MCF 10A (cell line): ENCODE measurements around the gene C17orf113. TPM values are rescaled to one million over a fixed set of nuclear protein-coding genes. Genes with fewer than 3 reads are reported as not detected.

Experiments
- BruUV-seq: library from RNA; stranded (reverse); fragments of 400-500 nt; replicated peaks from 2 replicates; lab custom pipeline; 2021; lab: Mats Ljungman, UMichigan
- CTCF ChIA-PET: fragments of 300-600 bp; sonication (Branson Sonifier 250); formaldehyde crosslinking; extraction: SDS; loops from one replicate; lab custom pipeline; 2021; ENCODE audit warnings: antibody characterized with exemption, inconsistent platforms; lab: Yijun Ruan, JAX
- POLR2A ChIA-PET: fragments of 300-600, 350-650 bp; sonication (Branson Sonifier 250); formaldehyde crosslinking; extraction: SDS; loops from one replicate; lab custom pipeline; 2020; ENCODE audit warnings: antibody characterized with exemption, inconsistent platforms; lab: Yijun Ruan, JAX
- DNase-seq: peaks from one replicate; pipeline ENCODE4 v3.0.0-alpha.2; 2018; ENCODE audit not compliant: unreplicated experiment
- H3K27ac Mint-ChIP-seq: one replicate; pipeline ENCODE4 v1.8.0; 2022; ENCODE audit warnings: mild to moderate bottlenecking, low read depth, mixed read lengths; ENCODE audit not compliant: unreplicated experiment
- H3K27me3 Mint-ChIP-seq: one replicate; pipeline ENCODE4 v1.8.0; 2022; ENCODE audit warnings: mixed read lengths; ENCODE audit not compliant: insufficient read depth, unreplicated experiment
- H3K36me3 Mint-ChIP-seq: one replicate; pipeline ENCODE4 v1.8.0; 2022; ENCODE audit warnings: mild to moderate bottlenecking, moderate library complexity, mixed read lengths; ENCODE audit not compliant: insufficient read depth, unreplicated experiment
- H3K4me1 Mint-ChIP-seq: one replicate; pipeline ENCODE4 v1.8.0; 2022; ENCODE audit warnings: mixed read lengths; ENCODE audit not compliant: insufficient read depth, unreplicated experiment
- H3K4me3 Mint-ChIP-seq: one replicate; pipeline ENCODE4 v1.8.0; 2022; ENCODE audit warnings: mild to moderate bottlenecking, moderate library complexity, mixed read lengths; ENCODE audit not compliant: unreplicated experiment
- H3K9me3 Mint-ChIP-seq: one replicate; pipeline ENCODE4 v1.8.0; 2022; ENCODE audit warnings: mixed read lengths; ENCODE audit not compliant: unreplicated experiment
- CTCF ChIP-seq: fragments of 200-600 bp; IDR thresholded peaks from one replicate; pipeline ENCODE4 v1.8.0; 2022; ENCODE audit warnings: antibody characterized with exemption, mild to moderate bottlenecking; ENCODE audit not compliant: unreplicated experiment
- intact Hi-C: fragments of 100-400 bp; cut with micrococcal nuclease; formaldehyde crosslinking; loops from 2 replicates; pipeline ENCODE4 v1.14.1; 2022
- total RNA-seq: library from RNA; stranded (reverse); gene quantifications from 2 replicates; pipeline ENCODE4 v1.2.3, GENCODE V29; 2022

The C17orf113 gene
- total RNA-seq, 1 experiment from 2014 or later: 0.72 TPM

DNA sequence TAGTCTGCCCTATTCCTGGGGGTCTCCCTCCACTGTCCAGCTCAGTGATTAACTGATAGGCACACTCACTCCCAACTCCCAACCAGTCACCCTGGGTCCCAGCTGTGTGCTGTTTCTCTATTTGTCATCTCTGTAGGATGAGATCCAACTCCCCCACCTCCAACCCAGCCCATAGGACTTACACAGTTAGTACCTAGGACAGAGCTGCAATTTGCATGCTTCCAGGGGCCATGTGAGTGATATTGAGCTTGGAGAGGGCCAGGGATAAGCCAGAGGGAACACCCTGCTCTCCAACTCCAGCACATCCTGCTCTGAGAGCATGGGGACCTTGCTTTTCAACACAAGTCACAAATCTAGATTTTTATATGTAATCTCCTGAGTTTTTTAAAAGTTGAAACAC is 8.8 kb downstream of the C17orf113 start:
- CTCF ChIA-PET: interaction anchor here (0.7 to 3.9 kb wide), 3 partner anchors 16 to 67 kb away, joined by 3 to 22 read pairs (median 9); no protein-coding TSS in a partner anchor
- Mint-ChIP-seq H3K4me3 (no peak overlapping the region), H3K27me3 (no peaks in the 10 kb centered on the region), H3K9me3 (no peaks in the 10 kb centered on the region), H3K27ac (no peak overlapping the region), H3K36me3 (no peaks in the 10 kb centered on the region), H3K4me1 (no peaks in the 10 kb centered on the region)
- intact Hi-C loops: no loop called here
- POLR2A ChIA-PET: interaction anchor here (0.7 to 1.1 kb wide), 2 partner anchors 37 to 76 kb away, joined by 3 read pairs; no protein-coding TSS in a partner anchor
- no peak for TF ChIP-seq CTCF
- no TSS peak for BruUV-seq
- DNase-seq: no peak

DNA sequence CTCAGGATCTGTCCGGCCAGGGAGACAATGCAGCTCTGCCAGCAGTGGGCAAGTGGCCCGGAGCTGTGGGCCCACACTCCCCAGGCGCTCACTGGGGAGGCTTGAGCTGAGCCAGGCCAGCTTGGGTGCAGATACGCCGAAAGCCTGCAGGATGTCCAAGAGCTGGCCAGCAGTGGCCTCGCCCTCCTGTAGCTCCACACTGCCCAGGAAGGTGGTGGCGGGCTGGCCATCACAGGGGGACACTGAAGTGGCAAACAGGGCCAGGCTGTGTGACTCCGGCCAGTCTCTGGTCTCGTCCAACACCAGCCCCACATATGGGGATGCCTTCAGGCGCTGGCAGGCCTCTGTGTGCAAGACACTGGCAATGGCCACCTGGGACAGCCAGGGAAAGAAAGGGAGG is 9.6 kb downstream of the C17orf113 start:
- no TSS peak for BruUV-seq
- ChIA-PET CTCF (interaction anchor here (0.7 to 3.9 kb wide), 4 partner anchors 11 to 68 kb away, joined by 3 to 22 read pairs (median 8); no protein-coding TSS in a partner anchor), POLR2A (interaction anchor here (0.6 to 1.2 kb wide), 3 partner anchors 10 to 352 kb away, joined by 3 read pairs; no protein-coding TSS in a partner anchor)
- Mint-ChIP-seq H3K9me3 (no peaks in the 10 kb centered on the region), H3K4me1 (no peaks in the 10 kb centered on the region), H3K36me3 (no peaks in the 10 kb centered on the region), H3K27me3 (no peaks in the 10 kb centered on the region), H3K27ac (no peak overlapping the region), H3K4me3 (no peak overlapping the region)
- no peak for DNase-seq
- intact Hi-C loops: no loop called here
- no peak for TF ChIP-seq CTCF

DNA sequence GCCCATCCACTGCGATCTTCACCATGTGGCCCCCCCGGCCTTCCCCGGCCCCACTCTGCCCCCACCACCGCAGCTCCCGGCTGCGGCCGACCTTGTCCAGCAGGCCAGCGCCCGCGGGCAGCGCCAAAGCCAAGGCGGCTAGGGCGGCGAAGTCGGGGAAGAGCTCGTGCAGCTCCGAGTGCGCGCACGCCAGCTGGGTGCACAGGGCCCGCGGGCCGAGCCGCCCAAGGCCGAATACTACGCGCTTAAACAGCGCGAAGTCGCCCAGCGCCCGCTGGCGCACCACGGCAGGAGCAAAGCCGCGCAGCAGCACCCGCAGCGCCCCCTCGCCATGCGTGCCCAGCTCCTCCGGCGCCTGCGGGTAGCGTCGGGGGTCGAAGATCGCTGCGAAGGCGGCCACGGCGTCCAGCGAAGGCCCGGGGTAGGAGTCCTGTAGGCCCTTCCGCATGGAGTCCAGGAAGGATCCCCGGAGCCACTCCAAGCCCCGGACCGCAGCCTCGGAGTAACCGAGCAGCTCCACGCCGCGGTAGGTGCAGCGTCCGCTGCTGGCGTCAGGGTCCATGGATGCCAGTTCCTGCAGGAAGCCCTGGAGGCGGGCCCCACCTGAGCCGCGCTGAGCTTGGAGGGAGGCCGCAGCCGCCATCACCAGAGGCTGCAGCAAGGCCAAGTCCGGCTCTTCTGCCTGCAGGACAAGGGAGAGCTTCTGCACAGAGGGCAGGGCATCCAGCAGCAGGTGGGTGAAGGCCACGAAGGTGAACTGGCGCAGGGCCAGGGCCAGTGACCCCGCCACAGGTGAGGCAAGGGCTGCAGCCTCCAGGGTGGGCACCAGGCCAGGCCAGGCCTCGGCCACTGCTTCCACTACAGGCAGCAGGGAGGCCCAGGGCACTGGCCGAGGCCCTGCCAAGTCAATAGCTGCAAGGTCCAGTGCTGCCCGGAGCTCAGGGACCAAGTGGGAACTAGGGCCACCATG is 10.3 kb downstream of the C17orf113 start:
- H3K27me3 Mint-ChIP-seq: no peaks in the 10 kb centered on the region
- CTCF ChIA-PET: interaction anchor here (0.7 to 3.9 kb wide), 3 partner anchors 15 to 59 kb away, joined by 3 to 22 read pairs (median 9); no protein-coding TSS in a partner anchor
- POLR2A ChIA-PET: interaction anchor here (0.6 to 1.2 kb wide), 4 partner anchors 9 to 351 kb away, joined by 3 read pairs; no protein-coding TSS in a partner anchor

More for the DNA sequence above, 10.3 kb downstream of the C17orf113 start:
- no peak for DNase-seq
- no peak for TF ChIP-seq CTCF
- intact Hi-C loops: no loop called here
- BruUV-seq: no TSS peak
- H3K4me3 Mint-ChIP-seq: no peak overlapping the region
- H3K9me3 Mint-ChIP-seq: no peaks in the 10 kb centered on the region
- no peaks in the 10 kb centered on the region for H3K4me1 Mint-ChIP-seq
- no peak overlapping the region for H3K27ac Mint-ChIP-seq
- no peaks in the 10 kb centered on the region for H3K36me3 Mint-ChIP-seq
